GM10847 (cell line): ENCODE data around the gene INO80B.

Source experiments
- POLR2A ChIP-seq: IDR thresholded peaks from 2 replicates; pipeline ENCODE4 v1.6.1; 2011; ENCODE audit not compliant: insufficient read length; ENCODE audit errors: extremely low read depth

INO80B gene

DNA sequence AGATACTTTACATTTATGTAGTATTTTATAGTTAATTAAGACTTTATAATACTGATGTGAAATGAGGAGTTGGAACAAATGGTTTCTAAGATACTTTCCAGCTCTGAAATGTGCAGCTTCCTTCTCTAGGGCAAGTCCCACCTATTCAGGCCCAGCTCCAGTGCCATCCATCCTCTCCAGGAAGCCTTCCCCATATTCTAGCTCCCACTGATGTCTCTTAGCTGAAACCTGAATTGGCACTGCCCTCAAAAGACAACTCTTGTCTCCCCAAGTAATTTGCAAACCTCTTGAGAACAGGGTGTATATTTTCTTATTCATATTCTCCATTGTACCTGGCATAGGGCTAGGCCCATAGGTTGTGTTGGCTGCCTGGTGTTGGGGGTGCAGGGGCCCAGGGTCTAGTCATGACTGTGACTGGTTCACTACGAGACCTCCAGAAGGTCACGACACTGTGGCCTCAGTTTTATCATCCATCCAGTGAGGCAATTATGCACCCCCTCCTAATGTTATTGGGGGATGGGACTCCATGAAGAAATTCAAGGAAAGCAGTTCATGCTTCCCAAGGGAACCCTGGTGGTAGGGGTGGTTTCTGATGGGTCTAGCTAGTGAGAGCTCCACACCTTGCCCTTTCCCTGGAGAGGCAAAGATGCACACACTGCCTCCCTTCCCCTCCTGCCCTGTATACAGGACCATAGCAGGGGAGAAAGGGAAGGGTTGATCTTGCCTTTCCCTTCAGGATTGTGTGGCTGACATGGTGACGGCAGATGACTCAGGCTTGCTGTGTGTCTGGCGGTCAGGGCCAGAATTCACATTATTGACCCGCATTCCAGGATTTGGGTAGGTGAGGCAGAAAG, 30.5 kb upstream of the INO80B start:
- TF ChIP-seq POLR2A, result no peak

DNA sequence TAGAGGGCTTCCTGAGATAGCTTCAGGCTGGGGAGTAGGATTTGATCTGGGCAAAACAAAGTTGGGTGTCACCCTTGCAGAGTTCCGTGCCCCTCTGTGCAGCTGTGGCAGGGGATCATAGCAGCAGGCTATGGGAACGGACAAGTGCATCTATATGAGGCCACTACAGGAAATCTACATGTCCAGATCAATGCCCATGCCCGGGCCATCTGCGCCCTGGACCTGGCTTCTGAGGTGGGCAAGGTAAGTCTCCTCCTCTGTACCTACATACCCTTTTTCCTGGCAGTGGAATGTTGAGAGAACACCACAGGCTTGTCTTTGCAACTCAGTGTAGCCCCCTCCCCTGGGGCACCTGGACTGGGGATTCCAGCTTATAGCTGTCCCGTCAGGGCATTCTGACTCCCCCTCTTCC, 29.9 kb upstream of the INO80B start:
- TF ChIP-seq POLR2A, result no peak

DNA sequence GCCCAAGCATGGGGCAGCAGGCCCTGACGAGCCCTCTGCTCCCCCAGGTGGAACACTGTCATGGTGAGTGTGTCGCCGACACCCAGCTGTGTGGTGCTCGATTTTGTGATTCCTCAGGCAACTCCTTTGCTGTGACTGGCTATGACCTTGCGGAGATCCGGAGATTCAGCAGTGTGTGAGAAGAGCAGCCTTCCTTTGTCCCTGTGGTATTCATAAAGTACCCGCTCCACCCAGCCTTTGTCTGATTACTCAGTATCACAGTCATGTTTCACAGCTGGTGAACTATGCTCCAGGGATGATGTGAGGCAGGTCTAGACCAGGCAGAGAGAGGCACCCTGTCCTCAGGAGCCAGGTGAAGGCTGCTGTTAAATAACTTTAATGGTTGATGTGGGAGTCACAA, 29.4 kb upstream of the INO80B start:
- TF ChIP-seq POLR2A, result no peak

DNA sequence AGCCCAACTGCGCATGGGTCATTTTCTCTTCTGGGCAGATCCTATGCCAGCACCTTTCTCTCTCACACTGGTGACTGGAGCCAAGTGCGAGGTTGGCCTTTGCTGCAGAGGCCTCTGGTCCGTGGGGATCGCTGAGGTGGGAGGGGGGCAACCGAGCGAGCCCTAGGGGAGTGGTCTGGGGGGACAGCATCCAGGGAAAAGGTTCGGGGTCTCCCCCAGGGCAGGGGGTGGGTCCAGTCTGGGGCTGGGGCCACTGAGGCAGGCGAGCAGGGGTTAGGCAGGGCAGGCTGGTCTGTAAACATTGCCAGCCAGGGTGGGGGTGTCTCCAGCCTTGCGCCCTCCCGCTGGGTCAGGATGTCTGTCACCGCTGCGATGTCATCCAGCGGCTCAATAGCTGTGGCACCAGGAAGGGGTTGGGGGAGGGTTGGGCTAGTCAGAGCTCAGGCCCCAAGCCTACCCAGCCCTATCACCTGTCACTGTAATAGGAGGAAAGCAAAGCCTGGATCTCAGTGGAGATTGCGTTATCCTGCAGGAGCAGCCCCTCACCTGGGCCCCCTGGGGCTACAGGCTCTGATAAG, 28.6 kb upstream of the INO80B start:
- no peak for TF ChIP-seq POLR2A

DNA sequence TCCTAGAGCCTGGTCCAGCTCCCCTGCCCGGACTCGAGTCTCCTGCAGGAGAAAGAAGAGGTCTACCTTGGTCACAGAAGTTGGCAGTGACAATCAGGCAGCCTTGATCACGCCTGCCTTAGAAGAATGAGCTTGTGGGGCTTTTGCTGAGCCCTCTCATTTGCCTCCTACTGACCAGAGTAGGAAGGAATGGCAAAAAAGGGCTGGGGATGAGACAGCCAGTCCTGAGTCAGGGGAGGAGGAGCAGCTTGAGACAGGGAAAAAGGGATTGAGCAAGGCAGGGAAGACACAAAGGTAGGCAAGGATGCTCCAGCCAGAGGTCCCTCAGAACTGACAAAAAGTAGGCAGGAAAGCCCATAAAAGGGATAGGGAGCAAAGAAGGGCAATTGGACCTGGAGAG, 27.3 kb upstream of the INO80B start:
- no peak for TF ChIP-seq POLR2A

DNA sequence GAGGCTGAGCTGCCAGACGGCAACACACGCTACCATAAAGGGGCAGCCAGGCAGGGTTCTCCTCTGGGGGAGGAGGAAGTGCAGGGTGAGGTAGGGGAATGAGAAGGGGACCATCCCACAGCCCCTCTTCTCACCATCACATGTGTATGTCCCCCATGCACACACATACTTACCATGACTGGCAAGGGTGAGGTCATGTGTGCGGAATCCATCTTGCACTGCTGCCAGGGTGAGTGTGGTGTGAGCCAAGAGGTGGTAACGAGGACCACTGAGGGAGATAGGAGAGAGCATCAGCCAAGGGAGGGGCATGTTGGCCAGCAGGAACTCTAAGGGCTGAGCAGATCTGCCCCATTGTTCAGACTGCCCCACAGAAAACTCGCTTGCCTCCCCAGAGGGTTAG, 26.2 kb upstream of the INO80B start:
- no peak for TF ChIP-seq POLR2A

DNA sequence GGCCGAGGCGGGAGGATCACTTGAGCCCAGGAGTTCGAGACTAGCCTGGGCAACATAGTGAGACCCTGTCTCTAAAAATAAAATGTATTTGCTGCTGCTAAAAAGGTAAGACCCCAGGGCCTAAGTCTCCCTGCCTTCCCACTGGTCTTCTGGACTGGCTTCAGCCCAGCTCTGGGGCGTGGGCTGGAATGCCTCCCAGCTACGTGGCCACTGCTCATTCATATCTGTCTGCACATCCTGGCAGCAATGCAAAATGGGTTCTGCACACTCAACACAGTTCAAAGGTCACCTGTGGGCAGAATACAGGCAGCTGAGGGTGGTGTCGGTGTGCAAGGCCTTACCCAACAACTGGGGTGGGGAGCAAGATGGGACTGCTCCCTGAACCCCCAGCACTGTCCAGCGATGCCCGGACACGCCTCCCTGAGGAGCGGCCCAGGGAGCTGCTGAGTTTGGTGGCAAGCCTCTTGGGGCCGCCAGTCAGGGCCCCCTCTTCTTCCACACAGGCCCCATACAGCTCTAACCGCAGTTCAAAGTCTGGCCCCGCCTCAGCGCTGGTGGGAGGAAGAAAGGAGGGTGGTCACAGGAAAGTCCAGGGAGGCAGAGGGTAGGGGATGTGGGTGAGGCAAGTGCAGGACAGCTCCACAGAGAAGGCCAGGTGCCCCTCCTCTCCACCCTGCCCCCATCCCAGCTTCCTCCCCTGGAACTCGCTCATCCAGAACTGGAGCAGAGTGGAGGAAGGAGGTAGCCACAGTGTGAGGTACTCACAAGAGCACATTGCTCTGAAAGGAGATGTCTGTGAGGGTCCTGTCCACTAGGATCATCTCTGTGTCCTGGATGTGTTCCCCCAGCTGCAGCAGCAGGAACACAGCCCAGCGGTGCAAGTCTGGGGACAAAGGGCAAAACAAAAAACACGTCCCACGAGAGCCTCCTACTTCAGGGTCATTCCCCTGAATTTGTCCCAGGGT, 25.1 kb upstream of the INO80B start:
- TF ChIP-seq POLR2A, result no peak

DNA sequence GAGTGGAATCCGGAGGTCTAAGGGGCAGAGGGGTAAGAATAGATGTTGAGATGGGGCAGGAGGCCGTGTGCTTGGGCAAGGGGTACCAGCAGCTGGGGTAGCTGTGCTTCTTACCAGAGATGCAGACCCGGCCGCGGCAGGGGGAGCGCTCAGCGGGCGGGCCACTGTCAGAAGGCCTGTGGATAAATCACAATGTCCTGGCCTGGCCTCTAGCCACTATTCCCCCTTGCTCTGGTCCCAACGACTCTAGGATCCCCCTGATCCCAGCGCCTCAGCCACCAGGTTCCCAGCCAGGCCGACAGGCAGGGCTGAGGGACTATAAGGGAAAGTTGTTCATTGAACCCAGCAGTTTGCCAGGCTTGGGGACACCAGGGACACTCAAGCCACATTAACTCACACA, 24.4 kb upstream of the INO80B start:
- TF ChIP-seq POLR2A, result no peak

DNA sequence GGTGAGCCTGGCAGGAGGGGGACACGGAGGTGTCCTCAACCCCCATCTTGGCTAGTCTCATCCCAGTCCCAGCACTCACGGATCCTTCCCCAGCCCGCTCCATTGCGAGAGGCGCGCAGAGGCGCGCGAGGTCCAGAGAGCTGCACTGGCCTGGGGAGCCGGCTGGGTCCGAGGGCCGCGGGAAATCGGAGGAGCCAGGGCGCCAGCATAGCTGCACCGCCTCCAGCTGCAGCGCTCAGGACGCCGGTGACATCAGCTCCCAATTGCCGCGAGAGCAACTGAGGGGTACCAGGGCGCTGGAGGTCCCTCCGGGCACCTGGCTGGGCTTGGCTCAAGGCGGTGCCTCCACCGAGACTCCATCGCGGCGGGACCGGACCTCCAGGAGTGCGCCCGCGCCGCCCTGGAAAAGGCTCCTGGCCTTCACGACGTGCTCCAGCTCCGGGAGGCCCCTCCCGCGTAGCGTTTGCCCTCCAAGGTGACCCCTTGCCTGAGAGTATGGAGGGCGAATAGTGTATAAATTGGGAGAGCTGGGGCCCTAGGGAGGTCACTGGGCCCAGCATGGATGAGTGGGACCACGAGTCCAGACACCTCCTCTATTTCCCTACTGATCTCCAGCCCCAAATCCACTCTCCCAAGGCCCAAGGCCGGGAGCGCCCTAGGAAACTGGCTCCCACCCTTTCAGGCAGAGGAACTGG, 18.6 kb upstream of the INO80B start:
- no peak for TF ChIP-seq POLR2A

DNA sequence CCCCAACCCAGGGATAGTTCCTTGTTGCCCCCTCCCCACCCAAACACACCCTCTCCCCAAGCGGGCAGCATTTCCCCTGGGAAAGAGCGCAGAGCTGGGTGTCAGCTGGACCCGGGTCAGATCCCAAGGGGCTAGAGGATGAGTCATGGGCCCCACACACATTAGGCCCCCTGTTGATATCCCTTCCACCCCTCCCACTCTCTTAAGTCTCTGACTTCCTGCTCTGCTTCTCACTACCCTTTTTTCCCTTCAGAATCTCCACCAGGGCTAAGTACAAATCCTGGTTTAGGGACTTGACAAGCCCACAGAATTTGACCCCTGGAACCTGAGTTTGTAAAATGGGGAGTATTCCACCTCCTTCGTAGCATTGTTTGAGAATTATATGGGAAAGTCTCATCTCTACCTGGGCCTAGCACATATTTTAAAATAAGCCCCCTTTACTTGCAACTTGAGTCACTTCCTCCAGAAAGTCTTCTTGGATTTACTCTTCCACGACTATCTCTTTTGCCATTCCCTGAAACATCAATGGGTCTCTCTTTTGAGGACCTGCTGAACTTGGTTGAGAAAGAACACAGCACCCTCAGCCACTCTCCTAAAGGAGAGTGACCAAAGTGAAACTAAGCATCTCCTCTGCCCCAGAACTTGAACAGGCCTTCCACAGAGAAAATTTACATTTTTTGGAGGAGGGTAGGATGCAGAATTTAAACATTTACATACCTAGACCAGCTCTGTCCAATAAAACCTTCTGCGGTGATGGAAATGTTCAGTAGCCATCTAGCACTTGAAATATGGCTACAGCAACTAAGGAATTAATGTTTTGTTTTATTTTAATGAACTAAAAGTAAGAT, 17.8 kb upstream of the INO80B start:
- TF ChIP-seq POLR2A, result no peak

DNA sequence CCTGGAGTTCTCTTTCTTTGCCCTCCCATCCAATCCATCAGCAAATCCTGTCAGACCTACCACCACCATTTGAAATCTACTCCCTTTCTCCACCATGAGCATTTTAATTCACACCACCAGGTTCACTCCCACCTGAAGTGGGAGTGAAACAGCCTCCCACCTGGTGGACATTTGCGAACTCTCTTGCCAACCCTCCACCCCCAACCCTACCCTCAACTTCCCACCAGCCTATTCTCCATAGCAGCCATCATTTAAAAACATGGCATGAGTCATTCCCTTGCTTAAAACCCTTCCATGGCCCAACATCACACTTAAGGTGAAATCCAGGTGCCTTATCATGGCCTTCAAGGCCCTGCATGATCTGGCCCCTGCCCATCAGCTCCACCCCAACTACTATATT, 16.6 kb upstream of the INO80B start:
- no peak for TF ChIP-seq POLR2A

DNA sequence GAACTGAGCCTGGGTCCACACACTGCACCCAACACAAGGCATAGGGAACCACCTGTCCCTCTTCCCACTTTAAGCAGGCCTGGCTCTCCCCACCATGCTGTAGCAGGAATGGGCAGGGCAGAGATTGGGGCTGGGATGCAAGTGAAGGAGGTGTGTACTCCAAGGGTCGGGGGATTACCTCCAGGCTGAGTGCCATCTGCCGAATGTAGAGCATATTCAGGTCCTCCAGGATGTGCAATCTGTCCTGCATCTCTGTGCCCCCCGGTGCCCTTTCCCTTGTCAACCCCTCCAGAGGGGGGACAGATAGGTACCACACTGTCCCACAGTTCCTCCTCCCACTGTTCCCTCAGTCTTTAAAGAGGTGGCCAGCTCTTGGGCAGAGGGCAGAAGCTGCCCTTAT, 15.5 kb upstream of the INO80B start:
- no peak for TF ChIP-seq POLR2A

DNA sequence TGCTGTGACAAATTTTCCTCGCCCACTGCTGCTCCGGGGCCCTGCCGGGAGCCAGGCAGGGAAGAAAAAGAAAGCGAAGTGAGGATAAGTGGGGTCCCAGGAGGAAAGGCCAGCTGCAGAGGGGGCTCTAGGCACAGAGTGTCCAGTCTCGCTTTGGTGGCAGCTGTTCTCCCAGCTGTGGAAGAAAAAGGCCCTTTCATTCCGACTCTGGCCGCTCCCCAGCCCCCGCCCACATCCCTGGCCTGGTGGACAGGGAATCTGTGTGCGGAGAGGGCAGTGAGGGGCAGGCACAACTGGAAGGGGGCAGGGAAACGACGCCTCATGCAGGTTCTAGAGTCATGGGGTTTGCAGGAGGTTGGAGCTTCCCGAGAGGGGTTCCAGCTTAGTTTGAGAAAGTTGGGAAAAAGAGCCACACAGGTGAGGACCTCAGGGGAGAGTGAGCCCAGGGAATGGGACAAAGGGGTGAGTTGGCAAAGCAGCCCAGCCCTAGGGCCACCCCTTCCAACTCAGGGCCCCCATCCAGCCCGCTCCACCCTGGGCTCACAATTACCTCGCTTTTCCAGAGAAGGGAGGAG, 15.0 kb upstream of the INO80B start:
- no peak for TF ChIP-seq POLR2A
